Stimulated activated CD4-positive, alpha-beta T cell treated with anti-CD3 and anti-CD28 coated beads, Interleukin-15, amount 100 ng/mL, for 48 hours (primary cell): ENCODE results near the gene TMEM245.
A peak's percentile ranks its signal among the peaks of the same experiment; 100 is the strongest.
"Not testable (repeated sequence)": the region's sequence is repeated elsewhere in the genome, so short reads cannot be mapped to it uniquely, and the experiment has no call there.

ENCODE experiments used
- DNase-seq, 2 donors: peaks; one replicate each; pipeline ENCODE4 v3.0.0-alpha.2; 2020; ENCODE audit warnings: low read depth in 2 of 2

TMEM245 gene

GRCh38 chr9:109133533-109133932 is 13.8 kb upstream of the TMEM245 start:
- DNase-seq, result no peak

- DNase-seq, result no peak
Measured at GRCh38 chr9:109132567-109133021, 12.8 kb upstream of the TMEM245 start.

- DNase-seq, result no peak
Measured at GRCh38 chr9:109129470-109130197, 9.9 kb upstream of the TMEM245 start.

GRCh38 chr9:109126671-109127070 is 6.9 kb upstream of the TMEM245 start:
- not testable (repeated sequence) for DNase-seq

GRCh38 chr9:109124121-109124520 is 4.4 kb upstream of the TMEM245 start:
- DNase-seq, result no peak

- DNase-seq, result no peak
Measured at GRCh38 chr9:109122726-109123621, 3.2 kb upstream of the TMEM245 start.

GRCh38 chr9:109121232-109121796 is 1.6 kb upstream of the TMEM245 start:
- no peak for DNase-seq

GRCh38 chr9:109120204-109120789 is 550 bp upstream of the TMEM245 start:
- DNase-seq, result no peak

- no peak for DNase-seq
Measured at GRCh38 chr9:109118808-109119438, 824 bp downstream of the TMEM245 start.

- peak; percentile 40 for DNase-seq
Measured at GRCh38 chr9:109117856-109118807, 1.6 kb downstream of the TMEM245 start.

GRCh38 chr9:109115931-109116526 is 3.7 kb downstream of the TMEM245 start:
- no peak for DNase-seq

- no peak for DNase-seq
Measured at GRCh38 chr9:109114670-109115069, 5.1 kb downstream of the TMEM245 start.

GRCh38 chr9:109113892-109114609 is 5.7 kb downstream of the TMEM245 start:
- DNase-seq, result no peak

- no peak for DNase-seq
Measured at GRCh38 chr9:109113254-109113653, 6.5 kb downstream of the TMEM245 start.

GRCh38 chr9:109110329-109111021 is 9.3 kb downstream of the TMEM245 start:
- DNase-seq, result no peak

- DNase-seq, result no peak
Measured at GRCh38 chr9:109109967-109110328, 9.8 kb downstream of the TMEM245 start.

GRCh38 chr9:109108318-109108717 is 11.4 kb downstream of the TMEM245 start:
- no peak for DNase-seq

GRCh38 chr9:109107402-109108240 is 12.1 kb downstream of the TMEM245 start:
- no peak for DNase-seq
